ENCODE data around the gene VANGL1.

The VANGL1 gene

DNA sequence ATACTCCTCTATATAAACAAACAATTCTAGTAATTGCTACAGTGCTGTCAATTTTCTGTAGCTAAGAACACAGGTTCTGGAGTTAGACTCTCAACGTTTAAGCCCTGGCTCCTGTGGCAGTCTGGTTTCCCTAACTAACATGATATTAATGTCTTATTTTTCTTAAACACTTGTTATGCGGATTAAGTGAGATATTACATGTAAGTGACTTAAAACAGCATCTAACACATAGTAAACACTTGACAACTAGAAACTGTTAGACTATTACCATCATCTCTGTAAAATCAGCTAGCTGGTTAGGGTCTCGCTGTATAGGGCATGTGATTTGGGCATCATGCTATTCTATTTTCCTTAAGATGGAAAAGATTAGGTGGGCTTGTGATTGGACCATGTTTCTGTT is 2.3 kb downstream of the VANGL1 start:
- DNase-seq, result no peak

DNA sequence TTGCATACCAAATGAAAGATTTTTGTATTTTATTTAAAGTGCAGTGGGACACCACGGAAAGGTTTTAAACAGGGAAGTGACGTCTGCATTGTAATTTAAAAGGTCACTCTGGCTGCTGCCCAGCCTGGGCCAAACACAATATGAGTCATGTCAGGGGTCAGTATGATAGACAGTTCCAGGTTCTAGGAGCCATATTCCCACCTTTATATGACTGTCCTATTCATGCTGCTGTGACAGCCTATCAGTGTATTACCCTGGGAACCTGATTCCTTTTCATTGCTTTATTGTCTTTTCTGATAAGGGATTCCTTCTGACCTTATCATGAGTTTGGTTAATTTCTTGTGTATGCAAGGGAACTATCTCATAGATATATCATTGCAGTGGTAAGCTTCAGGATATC is 5.3 kb downstream of the VANGL1 start:
- DNase-seq, result no peak

- DNase-seq, result no peak
Observed at GRCh38 chr1:115647507-115647906, 5.7 kb downstream of the VANGL1 start.

DNA sequence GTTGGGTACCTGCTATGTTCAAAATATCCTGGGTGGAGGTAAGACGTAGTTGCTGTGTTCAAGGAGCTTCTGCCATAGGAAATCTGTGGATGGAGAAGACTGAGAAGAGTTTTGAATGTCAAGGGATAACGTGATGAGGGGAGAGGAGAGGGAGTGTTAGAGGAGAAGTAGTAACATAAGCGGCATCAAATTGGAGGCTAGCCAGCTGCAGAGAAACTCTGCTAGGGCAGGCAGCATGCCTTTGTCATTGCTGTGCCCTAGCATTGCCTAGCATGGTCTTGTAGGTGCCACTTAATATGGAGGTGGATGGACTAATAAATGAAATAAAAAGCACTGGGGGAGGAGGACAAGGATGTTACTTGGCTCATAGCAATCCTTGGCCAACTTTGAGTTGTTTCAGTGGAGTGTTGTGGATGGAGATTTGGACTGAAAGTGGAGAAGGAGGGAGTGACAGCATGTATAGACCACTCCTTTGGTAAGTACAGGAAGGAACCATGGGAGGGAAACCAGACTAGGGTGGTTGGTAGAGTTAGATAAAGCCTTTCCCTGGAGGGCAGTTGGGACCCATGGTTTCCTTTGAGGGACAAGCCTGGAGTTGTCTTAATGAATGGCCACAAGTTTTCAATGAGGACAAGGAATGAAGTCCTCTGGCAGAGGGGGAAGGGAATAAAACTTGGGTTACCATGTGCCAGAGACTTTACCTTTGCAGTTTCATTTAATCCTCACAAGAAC is 6.3 kb downstream of the VANGL1 start:
- DNase-seq, result no peak

DNA sequence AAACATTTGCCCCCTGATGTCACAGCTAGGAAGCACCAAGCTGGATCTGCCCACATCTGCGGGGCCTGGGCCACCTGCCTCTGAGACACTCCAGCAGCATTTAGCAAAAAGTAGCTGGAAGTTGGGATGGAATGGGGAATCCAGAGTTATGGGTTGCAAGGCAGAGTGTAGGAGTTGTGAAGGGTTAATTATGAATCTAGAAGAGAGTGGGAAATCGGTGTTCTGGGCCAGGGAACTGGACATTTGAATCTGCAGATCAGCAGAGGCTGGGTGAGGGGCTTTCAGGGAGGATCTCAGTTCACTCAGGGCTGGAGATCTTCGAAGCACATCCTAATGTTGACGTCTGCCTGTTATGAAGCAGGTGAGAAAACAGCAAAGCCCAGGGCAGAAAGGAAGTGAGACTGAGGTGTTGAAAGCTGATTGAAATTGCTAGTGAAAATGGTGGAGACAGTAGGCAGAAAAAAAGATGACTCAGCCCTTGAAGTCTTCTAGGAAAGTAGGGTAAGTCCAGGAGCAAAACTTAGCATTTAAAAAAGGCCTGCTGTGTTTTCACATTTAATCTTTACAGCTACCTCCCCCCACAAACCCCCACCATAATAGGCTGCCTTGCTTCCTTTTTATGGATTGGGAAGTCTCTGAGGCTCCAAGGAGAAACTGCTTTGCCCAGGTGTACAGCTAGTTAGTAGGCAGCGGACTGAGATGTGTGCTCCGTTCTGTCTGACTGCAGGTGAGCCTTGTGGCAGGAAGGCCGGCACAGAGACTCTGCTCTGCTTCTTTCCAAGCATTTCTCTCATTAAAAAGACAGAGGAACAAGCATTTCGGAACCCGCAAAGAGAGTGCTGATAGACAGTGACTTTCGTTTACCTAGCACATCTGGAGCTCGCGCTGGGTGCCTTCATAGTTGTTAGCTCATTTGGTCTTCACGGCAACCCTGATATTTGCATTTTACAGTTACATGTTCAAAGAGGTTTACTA is 7.2 kb downstream of the VANGL1 start:
- no peak for DNase-seq

DNA sequence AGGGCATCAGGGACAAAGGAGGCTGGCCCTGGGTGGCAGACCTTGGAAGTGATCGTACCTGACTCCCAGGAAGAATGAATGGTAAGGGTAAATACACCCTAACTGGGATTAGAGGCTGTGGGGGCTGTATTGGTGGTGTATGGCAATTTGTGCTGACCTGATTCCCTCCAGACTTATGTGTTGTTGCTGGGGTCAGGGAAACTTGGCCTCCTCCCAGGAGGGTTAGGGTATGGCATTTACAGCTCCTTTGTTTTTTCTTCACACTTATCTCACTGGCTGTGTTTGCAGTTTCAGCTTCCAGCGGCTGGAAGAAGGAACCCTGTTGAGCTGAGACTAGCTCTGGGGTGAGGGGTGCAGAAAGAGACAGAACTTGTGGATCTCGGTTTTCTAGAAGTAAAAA is 8.2 kb downstream of the VANGL1 start:
- no peak for DNase-seq

GRCh38 chr1:115650961-115651360 is 9.2 kb downstream of the VANGL1 start:
- no peak for DNase-seq

DNA sequence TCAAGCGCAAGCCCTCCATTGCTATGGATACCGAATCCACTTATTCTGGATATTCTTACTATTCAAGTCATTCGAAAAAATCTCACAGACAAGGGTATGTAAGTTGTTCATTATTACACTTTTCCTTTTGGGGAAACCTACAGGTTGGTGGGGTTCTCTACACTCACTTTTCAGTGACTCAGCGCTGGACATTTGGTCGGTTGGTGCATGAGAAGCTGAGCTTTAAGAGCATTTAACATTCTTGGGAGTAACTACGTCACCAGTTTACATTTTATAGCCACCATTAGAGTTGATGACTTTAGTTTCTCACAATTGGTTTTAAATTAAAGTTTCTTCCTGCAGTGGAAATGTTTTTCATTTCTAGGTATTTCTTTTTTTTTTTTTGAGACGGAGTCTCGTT is 9.6 kb downstream of the VANGL1 start:
- DNase-seq, result no peak

DNA sequence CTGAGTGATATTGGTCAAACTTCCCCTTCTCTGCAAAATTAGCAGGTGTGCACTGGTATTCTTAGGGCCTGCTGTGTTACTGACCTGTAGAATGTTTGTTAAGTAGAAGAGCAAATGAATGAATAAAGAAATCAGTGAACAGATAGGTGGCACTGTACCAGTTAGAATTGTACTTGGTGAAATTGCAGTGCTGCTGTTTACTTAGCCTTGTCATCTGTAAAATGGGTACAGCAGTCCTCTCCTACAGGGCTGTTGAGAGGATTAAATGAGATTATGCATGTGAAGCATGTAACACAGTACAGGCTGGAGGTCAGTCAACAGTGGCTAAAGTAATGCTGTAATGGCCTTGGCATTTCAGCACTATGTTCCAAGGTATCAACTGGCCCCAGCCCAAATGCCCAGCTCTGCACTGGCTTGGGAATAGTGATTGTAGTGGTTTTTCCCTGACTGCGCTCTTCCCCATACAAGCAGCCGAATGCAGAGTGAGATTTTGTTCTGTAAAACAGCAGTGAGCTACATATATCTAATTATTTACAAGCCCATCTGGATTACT is 10.5 kb downstream of the VANGL1 start:
- no peak for DNase-seq

GRCh38 chr1:115654125-115654524 is 12.4 kb downstream of the VANGL1 start:
- DNase-seq, result no peak

DNA sequence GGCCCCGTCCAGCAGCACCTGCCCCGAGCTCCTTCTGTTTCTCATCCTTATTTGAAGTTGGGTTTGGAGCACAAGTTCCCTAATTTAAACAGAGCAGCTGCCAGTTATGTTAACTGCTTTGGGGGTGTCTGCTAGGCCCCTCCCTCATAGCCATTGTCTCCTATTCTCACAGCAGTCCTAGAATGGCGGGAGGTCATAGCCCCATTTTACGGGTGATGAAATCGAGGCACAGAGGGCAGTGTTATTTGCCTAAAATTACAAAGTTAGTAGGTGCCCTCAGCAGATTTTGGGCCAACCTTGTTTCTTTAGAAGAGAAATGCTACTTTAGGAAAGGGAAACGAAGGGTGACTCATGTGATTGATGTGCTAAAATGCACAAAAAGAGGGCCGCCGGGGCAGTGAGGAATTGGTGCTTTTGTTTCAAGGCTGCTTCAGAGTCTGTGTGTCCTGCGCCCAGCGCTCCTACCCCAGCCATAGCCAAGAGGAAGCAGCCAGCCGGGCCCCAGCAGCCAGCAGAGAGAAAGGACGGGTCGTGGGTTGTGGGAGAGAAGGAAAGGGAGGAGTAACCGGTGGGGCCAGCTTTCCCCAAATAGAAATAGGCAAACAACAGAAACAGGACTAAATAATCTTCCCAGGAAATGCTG is 13.0 kb downstream of the VANGL1 start:
- no peak for DNase-seq

DNA sequence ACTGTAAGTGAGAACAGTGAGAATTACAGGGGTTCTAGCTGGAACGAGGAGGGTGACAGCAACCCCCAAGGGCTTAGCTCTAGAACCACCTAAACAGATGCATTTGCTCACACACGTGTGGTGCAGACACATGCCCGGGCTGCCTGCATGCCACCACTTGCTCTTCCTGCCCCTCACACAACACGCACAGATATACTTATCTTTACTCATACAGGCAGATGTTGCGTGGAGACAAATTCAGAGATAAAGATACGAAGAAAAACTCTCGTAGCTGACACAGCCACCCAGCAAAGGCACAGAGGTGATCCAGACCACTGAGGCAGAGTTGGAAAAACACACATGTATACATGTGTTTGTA is 13.5 kb downstream of the VANGL1 start:
- DNase-seq, result no peak

- no peak for DNase-seq
Observed at GRCh38 chr1:115655916-115656315, 14.1 kb downstream of the VANGL1 start.

DNA sequence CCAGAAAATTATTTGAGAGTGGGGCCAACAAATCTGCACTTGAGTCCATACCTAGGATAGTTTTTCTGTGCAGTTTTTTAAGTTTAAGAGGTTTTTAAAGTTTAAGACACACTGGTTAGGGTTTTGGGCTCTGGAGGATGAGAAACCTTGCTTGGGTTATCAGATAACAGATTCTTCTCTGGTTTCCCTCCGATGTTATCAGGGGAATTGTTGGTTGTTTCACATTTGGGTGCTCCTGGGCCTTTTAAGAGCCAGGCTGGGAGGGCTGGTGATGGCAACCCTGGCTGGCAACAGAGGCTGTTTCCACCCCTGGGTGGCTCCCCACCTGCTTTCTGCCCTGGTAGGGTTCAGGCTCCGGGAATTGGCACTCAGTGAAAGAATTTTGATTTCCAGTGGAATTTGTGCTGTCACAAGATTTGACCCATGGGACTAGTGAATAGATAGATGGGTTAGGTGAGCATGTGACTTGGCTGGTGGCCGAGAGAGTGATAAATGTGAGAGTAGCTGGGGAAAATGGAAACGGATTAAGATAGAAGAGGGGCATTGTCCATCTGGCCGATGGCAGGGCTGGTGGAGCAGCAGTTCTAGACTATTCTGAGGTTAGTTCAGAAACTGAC is 14.8 kb downstream of the VANGL1 start:
- no peak for DNase-seq

DNA sequence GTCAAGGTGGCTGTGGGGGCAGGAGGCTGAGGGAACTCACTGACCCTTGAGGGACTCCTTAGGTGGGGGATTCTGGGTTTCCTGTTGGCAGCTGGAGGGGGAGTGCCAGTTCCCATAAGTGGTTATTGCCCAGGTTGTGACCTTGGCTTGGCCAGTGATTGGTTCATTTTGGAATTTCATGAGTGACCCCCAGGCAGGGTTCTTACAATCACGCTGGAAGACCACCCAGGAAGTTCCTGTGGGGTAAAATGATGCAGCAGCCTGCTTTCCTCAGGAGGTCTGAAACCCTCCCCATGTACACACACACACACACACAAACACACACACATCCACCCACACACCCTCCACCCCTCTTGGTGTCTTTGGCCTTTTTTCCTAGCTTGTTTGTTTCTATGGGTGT is 16.9 kb downstream of the VANGL1 start:
- no peak for DNase-seq

- DNase-seq, result no peak
Observed at GRCh38 chr1:115660151-115660550, 18.4 kb downstream of the VANGL1 start.

- no peak for DNase-seq
Observed at GRCh38 chr1:115661157-115661556, 19.4 kb downstream of the VANGL1 start.

DNA sequence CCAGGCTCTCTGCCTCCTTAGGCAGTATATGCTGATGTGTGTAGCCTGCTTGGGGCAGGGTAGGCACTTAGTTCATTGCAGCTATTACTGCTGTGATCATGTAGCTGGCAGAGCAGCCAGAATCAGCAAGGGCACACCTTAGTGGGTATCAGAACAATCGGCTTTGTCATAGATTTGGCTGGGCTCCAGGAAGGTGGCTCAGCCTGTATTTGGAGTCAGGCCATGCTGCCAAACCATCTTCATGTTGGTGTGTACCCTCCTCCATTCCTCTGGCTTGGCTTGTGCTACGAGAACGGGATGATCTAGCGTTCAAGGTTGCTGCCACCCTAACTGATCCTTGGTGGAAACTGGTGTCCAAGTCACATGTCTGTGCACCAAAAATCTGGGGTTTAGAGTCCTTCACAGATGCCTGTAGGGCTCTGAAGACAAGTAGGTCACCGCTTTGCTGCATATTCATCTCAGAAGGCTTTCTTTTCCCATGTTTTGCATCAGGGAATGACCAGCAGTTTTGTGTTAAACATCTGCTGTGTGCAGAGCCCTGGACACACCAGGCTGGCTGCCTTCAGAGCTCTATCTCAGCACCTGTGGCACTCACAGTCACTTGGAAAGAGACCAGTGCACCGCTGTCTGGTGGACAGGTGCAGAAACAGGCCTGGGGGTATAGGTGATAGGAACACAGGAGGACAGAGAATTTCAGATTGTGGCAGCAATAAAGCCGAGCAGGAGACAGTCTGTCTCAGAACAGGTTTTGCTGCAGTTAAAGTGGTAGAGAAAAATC is 23.7 kb downstream of the VANGL1 start:
- DNase-seq, result no peak

DNA sequence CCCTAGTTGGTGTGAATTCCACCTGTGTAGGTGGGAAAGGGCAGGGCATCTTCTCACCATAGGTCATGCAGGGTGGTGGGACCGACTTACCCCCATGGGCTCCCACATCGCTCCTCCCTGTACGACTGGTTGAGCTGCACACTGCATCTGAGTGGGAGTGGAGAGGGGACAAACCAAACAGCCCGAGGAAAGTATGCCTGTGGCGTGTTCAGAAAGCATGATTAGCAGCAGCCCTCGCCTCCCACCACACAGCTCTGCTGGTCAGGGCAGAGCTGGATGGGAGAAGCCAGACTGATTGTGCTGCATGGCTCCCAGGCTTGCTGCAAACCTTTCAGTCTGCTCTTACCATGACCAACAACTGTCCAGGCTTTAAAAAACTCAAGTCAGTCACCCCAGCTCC is 24.4 kb downstream of the VANGL1 start:
- DNase-seq, result no peak

- DNase-seq, result no peak
Observed at GRCh38 chr1:115666702-115667101, 24.9 kb downstream of the VANGL1 start.

DNA sequence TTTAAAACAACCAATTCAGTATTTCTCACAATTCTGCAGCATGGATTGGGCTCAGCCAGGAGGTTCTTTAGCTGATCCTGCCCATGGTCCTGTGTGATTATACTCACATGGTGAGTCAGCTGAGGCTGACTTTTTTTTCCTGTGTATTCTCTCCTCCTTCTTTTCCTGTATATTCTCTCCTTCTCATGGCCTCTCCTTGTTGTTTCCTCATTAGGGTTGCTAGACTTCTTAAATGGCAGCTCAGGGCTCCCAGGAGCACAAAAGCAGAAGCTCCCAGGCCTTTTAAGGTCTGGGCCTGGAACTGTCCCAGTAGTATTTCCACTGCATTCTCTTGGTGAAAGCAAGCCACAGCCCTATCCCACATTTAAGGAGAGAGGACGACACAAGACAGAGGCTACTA is 26.8 kb downstream of the VANGL1 start:
- no peak for DNase-seq

DNA sequence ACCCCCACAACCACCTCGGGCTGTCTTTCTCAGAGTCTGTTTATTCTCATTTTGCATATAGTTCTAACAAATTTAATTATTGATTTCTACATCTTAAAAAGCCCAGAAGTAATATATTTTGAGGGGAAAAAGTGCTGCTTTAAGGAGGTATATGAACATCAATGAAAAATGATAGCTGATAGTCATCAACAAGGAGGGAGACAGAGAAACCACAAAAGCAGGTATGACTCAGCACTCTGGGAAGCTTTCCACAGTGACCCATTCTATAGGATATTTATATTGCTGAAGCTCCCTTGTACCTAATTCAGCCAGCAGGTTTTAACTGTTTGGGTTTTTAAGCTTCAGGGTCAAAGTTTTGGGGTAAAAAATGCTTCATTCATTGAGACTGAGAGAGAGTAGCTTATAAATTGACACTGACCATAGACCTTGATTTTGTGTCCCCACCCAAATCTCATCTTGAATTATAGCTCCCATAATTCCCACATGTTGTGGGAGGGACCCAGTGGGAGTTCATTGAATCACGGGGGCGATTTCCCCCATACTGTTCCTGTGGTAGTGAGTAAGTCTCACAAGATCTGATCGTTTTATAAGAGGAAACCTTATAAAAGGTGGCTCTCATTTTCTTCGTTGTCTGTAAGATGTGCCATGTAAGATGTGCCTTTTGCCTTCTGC is 27.4 kb downstream of the VANGL1 start:
- DNase-seq, result no peak

All from NCI-H748 treated with DMSO at 0.1 percent for 48 hours (cell line).